ENCODE data around the gene SCAMP5.

DNA sequence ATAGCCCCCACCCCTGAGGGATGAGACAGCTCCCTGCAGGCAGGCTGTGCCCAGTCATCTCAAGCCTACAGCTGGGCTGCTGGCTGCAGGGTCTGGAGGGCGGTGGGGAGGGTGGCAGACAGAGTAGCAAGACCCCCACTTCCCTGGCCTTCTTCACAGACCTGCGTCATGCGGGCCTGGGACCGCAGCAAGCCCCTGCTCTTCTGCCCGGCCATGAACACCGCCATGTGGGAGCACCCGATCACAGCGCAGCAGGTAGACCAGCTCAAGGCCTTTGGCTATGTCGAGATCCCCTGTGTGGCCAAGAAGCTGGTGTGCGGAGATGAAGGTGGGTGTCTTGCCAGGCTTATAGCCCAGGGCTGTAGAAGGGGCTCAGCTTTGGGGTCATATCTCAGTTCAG, 53.0 kb downstream of the SCAMP5 start:
- TF ChIP-seq CTCF (IDR thresholded peaks at IDR 0.05) (no peak), POLR2A (IDR thresholded peaks at IDR 0.05) (no peak)

Data from body of pancreas (tissue), 4 donors.